Measurements from ENCODE around the gene MRPL41.
"Not testable (repeated sequence)": the region's sequence is repeated elsewhere in the genome, so short reads cannot be mapped to it uniquely, and the experiment has no call there.

MRPL41 gene

DNA sequence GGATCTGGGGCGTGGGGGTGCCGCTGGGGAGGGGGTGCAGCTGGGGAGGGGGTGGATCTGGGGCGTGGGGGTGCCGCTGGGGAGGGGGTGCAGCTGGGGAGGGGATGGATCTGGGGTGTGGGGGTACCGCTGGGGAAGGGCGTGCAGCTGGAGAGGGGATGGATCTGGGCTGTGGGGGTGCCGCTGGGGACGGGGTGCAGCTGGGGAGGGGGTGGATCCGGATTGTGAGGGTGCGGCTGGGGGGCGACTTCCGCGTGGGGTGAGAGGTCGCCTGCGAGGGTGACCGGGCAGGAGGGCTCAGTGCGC is 768 bp upstream of the MRPL41 start:
- not testable (repeated sequence) for DNase-seq (ENCODE audit: extremely low read depth in 1 of 2, low read depth in 1 of 2)

DNA sequence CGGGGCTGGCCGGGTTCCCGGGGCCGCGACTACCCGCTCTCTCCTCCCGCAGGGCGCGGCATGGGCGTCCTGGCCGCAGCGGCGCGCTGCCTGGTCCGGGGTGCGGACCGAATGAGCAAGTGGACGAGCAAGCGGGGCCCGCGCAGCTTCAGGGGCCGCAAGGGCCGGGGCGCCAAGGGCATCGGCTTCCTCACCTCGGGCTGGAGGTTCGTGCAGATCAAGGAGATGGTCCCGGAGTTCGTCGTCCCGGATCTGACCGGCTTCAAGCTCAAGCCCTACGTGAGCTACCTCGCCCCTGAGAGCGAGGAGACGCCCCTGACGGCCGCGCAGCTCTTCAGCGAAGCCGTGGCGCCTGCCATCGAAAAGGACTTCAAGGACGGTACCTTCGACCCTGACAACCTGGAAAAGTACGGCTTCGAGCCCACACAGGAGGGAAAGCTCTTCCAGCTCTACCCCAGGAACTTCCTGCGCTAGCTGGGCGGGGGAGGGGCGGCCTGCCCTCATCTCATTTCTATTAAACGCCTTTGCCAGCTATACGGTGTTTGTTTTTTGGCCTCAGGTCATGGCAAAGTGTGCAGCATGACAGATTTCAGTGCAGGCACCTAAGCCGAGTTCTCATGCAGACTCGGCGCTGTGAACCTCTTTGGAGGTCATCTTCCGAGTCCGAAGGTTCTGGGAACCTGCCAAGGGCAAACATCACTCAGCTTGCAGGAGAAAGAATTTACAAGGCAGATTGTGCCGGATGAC is 516 bp downstream of the MRPL41 start:
- DNase-seq (ENCODE audit: extremely low read depth in 1 of 2, low read depth in 1 of 2) = peak in 1 of 2 donors; percentile 8

DNA sequence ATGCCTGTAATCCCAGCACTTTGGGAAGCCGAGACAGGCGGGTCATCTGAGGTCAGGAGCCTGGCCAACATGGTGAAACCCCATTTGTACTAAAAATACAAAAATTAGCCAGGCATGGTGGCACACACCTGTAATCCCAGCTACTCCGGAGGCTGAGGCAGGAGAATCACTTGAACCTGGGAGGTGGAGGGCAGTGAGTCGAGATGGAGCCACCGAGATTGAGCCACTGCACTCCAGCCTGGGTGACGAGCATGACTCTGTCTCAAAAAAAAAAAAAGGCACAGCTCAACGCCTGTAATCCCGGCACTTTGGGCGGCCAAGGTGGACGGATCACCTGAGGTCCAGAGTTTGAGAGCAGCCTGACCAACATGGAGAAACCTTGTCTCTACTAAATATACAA is 2.0 kb downstream of the MRPL41 start:
- DNase-seq (ENCODE audit: extremely low read depth in 1 of 2, low read depth in 1 of 2) = not testable (repeated sequence)

DNA sequence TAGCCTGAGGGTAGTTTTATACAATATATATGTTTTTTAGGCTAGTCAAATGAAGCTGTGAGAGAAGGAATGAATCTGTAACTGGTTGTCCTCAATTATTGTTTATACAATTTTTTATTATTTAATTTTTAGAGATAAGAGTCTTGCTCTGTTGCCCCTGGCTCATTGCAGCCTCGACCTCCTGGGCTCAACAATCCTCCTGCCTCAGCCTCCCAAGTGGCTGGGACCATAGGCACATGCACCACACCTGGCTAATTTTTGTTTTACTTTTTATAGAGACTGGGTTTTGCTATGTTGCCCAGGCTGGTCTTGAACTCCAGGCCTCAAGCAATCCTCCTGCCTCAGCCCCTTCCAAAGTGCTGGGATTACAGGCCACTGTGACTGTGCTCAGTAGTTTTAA is 2.7 kb downstream of the MRPL41 start:
- DNase-seq (ENCODE audit: extremely low read depth in 1 of 2, low read depth in 1 of 2) = no peak

DNA sequence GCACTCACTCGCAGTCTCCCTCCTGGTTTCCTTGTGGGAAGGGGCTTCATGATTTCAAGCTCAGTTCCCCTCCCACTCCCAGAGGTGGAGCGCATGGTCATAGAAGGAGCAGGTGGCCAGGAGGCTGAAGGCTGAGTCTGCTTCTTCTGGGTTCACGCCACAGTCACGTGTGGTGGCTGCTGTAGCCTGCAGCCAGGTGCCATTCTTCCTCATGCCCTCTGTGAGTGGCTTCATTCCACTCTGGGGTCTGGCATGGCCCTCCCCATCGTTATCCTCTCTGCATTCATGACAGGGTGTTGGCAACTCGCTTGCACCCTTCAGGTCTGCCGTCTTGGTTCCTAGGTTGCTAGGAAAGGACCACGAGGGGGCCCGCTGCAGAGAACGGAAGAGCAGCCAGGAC is 3.5 kb downstream of the MRPL41 start:
- no peak for DNase-seq (ENCODE audit: extremely low read depth in 1 of 2, low read depth in 1 of 2)

DNA sequence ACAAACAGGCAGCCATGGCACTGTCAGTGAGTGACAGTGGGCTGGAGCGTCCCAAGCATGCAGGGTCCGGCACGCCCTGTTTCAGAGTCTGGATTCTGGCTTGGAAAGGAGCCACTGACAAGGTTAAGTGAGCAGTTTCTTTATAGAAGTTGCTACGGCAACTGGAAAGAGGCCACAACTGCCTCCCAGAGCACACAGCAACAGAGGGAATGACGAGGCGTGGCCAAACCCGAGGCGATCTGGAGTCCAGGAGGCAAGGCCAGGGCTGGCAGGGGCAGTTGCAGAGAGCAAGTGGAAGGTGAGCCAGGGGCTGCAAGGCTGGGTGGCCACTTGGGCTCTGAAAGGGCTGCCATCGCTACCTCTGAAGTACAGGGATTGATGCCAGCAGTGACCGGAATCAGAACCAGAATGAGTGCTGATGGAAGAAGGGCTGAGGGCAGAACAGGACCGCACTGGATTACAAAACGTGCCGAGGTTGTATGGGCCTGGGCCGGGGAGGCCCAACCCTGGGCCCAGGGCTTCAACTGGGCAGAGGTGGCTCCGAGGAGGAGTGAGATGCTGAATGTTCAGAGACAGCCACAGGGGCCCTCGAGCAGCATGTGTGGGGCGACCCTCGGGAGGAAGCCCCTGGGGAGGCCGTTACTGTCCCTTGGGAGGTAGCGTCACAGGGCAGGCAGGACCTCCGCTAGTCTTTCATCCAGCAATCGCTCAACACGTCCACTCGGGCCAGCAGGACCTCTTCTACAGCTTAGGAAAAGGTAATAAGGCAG is 4.6 kb downstream of the MRPL41 start:
- DNase-seq (ENCODE audit: extremely low read depth in 1 of 2, low read depth in 1 of 2) = no peak

DNA sequence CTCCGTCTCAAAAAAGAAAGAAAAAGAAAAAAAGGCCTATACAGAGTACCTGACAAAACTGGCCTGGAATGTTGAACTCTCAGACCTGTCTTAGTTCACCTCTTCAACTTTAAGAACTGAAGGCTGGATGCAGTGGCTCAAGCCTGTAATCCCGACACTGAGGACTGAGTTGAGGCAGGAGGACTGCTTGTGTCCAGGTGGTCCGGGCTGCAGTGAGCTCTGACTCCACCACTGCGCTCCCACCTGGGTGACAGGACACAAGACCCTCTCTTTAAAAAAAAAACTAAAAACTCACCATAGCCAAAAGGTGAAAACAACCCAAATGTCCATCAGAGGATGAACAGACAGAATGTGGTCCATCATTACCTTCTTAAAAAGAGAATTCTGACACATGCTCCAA is 6.4 kb downstream of the MRPL41 start:
- DNase-seq (ENCODE audit: extremely low read depth in 1 of 2, low read depth in 1 of 2) = no peak

DNA sequence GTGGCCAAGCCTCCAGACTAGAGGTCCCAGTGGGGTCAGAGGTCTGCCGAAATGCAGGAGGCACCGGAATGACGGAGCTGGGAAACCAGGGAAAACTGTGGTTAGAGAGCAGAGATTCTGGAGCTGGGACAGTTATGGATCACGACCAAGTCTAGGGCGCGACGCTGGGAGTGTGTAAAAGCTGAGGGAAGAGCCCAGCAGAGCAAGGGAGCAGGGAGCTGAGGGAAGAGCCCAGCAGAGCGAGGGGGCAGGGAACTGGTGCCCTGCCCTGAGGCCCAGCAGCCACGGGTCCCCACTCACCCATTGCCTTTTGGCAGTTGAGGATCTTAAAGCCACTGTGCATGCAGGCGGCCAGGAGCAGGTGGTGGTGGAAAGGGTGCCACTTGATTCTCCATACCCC is 12.5 kb downstream of the MRPL41 start:
- DNase-seq (ENCODE audit: extremely low read depth in 1 of 2, low read depth in 1 of 2) = no peak

DNA sequence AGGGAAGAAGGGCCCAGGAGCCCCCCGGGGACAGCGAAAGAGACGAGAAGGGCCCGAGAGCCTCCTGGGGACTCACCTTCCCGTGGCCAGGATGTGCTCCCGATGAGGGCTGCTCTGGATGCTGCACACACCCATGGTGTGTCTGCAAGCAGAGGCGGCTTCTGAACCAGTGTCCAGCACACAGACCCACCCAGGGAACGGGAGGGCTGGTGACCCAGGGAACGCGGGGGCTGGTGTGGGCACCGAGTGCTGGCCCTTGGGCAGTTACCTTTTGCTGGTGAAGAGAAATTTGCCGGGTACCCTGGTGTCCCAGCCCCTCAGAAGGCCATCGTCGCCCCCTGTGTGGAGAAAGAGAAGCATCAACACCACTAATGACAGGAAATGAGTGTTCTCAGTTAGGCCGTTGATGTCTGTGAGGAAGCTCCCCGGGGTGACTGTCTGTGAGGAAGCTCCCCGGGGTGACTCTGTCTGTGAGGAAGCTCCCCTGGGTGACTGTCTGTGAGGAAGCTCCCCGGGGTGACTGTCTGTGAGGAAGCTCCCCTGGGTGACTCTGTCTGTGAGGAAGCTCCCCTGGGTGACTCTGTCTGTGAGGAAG is 13.2 kb downstream of the MRPL41 start:
- no peak for DNase-seq (ENCODE audit: extremely low read depth in 1 of 2, low read depth in 1 of 2)

DNA sequence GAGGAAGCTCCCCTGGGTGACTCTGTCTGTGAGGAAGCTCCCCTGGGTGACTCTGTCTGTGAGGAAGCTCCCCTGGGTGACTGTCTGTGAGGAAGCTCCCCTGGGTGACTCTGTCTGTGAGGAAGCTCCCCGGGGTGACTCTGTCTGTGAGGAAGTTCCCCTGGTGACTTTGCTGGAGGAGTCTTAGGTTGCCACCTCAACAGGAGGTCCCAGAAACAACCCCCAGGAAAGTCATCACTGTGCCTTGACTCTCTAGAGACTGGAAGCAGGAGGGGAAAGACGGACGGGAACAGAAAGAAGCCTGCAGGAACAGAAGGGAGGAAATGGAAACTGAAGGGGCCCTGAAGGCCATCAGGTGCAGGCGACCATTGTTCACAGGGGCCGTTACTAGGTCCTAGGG is 16.8 kb downstream of the MRPL41 start:
- not testable (repeated sequence) for DNase-seq (ENCODE audit: extremely low read depth in 1 of 2, low read depth in 1 of 2)

DNA sequence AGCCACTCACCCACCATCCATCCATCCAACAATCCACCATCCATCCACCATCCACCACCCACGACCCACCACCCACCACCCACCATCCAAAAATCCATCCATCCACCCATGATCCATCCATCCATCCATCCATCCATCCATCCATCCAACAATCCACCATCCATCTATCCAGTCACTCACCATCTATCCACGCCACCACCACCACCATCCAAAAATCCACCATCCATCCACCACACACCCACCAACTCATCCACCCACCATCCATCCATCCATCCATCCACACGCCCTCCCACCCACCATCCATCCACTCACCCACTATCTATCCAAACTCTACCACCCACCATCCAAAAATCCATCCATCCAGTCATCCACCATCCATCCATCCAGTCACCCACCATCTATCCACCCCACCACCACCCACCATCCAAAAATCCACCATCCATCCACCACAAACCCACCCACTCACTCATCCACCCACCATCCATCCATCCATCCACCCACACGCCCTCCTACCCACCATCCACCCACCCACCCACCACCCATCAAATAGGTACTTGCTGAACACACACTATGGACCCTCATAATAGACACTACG is 18.0 kb downstream of the MRPL41 start:
- no peak for DNase-seq (ENCODE audit: extremely low read depth in 1 of 2, low read depth in 1 of 2)

DNA sequence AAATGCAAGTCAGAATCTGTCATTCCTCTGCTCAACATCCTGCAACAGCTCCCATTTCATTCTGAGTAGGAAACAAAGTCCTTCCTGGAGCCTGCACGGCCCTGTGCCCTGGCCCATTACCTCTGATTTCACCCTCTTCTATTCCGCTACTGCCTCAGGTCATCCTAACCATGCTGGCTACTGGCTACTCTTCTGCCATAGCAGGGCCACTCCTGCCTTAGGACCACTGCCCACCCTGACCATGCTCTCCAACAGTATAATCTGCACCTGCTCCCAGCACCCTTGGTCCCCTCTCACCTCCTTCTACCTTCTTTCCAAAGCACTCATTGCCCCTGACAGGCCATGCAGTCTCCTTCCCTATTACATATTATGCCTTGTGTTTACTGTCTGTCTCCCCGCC is 18.9 kb downstream of the MRPL41 start:
- no peak for DNase-seq (ENCODE audit: extremely low read depth in 1 of 2, low read depth in 1 of 2)

DNA sequence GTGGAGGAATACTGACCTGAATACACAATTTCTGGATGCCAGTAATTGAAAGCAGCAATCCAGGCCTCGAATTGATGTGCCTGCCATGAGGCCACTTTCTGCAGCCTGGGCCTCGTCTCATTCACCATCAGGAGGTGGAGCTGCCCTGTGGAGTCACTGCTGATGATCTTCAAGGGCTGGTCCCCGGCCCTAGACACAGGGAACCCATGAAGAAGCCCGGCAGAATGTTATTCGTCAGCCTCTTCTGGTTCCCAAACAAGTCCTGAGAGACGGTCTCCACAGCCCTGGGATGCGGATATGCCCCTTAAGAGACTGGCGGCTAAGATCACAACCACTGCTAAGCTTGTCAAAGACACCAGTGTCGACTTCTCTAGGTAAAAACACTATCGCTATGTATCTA is 22.5 kb downstream of the MRPL41 start:
- DNase-seq (ENCODE audit: extremely low read depth in 1 of 2, low read depth in 1 of 2) = no peak

DNA sequence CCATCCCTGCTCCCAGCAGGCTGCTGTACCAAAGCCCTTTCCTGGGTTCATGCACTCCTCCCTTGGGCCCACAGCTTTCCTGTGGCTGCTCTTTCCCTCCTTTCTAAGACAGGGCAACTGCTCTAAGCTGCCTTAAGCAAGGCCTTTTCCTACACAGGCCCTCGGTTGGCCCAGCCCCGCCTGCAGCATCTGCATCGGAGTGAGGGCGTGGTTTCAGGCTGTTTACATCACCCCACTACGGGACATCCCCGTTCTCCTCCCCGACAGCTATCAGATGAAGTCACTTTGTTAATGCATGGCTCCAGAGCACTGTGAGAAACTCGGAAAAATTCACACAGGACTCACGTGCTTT is 23.7 kb downstream of the MRPL41 start:
- no peak for DNase-seq (ENCODE audit: extremely low read depth in 1 of 2, low read depth in 1 of 2)

DNA sequence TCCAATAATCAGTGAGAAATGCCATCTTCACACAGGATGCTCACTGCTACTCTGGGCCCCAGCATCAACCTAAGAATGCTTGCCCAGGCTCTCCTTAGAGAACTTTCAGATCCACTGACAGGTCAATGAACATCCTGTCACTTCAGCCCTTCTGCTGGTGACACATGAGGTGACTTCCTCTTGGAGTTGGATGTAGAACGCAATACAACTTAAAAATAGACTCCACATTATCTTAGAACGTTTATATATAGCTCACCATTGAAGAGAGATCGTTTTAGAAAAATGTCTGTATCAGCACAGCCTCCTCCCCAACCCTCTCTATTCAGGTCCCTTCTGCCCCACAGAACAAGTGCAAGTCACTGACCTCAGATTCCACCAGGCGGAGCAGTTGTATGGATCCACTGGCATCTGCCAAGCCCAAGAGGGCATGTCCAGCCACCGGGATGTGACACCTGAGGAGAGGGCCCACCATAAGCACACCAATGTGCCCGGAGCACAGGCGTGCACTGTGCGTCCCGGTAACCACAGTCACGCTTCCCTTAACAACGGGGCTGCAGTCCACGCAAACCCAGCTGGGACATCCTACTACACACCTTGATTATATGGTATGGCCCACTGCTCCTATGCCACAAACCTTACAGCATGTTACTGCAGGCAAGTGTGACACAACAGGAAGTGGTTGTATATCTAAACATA is 24.2 kb downstream of the MRPL41 start:
- DNase-seq (ENCODE audit: extremely low read depth in 1 of 2, low read depth in 1 of 2) = no peak

DNA sequence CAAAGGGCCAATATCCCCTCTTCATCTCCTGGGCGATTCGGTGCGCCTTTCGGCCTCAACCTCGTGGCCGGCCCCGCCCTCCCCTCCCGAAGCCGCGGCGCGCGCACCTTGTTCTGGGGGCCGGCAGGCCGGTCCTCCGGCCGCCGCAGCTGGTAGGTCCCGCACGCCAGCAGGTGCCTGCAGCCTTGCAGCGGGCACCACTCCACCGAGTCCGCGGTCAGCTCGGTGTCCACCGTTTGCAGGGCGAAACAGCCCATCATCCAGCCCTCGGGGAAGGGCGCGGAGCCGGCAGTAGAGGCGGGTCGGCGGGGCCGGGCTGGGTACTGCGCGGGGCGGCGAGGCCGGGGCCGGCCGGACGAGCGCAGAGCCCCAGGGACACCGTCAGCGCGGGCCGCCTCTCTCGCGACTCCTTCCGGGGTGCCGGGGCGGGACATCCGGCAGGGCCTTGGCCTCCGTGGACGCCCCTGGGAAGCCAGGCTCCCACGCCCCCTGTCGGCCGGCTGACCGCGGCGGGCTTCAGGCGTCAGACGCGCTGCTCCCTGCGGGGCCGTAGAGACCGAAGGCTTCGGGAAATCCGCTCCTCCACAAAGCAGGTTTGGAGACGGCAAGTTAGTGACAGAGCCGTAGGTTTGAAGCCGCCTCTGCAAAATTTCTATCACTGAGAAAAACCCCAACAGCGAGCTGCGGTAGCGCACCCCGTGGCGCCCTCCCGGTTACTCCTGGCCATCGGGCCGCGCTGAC is 27.0 kb downstream of the MRPL41 start, which contains the start of gene DPH7:
TSS of gene DPH7 (minus strand) at position 408 of the 741 bp plus-strand sequence. CDS start at position 260, 148 bp downstream.
- peak; percentile 81 to 97 for DNase-seq (ENCODE audit: extremely low read depth in 1 of 2, low read depth in 1 of 2)

DNA sequence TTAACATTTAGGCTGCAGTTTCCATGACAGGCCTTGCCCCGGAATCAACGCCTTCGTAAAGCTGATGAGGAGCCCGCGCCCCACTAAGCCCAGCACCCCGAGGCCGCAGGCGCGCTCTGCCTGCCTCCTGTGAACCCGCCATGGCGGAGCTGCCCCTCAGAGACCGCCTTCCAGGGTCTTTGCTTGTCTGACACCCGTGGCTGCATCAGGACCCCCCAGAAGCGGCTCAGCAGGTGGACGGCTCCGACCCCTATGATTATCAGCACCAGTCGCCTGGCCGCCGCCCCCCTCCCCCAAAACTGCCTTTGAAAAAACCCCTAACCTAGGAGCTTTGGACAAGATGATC is 27.6 kb downstream of the MRPL41 start:
- no peak for DNase-seq (ENCODE audit: extremely low read depth in 1 of 2, low read depth in 1 of 2)

DNA sequence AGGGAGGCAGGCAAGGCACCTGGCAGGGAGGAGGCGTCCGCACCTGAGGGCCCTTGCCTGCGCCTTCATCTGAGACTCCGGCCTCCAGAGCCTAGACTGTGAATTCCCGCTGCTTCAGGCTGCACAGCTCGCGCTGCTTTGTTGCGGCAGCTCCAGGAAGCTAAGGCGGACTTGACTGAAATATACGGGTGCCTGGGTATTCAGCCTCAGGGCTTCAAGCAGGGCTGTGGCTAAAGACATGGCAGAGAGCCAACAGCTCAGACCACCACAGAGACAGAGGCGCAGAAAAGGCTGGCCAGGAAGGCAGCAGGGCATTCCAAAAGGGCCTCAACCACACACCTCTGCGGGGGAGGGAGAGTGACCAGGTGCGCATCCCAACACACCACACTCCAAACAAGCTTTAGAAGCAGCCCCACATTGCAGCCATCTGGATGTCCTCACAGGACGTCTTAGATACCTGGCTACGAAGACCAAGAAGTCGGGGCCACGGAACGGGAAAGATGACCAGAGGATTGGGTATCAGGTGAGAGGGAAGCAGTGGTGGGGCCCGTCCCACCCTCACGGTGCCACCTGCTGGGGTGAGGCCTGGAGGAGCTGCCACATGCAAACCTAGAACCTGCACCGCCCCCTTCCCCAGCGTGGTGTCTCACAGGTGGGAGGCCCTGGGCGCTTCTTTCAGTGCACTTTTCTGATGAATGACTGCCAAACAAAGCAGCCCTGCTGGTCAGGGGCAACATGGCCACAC is 28.7 kb downstream of the MRPL41 start:
- no peak for DNase-seq (ENCODE audit: extremely low read depth in 1 of 2, low read depth in 1 of 2)

DNA sequence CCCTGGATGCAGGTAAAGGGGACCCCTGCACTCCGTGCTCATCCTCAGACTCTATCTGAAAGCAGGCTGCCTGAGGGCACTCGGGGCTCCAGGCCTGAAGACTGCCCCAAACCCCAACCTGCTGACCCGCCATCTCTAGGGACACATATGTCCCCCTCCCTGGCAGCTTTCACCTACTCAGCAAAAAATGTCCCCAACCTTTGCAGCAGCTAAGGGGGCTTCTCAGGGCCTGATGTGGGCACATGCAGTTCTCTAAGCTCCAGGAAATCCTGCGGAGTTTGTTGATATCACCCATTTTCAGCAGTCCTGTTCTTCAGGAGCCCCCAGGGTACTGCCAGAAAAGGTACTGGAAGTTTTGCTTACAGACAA is 29.3 kb downstream of the MRPL41 start:
- DNase-seq (ENCODE audit: extremely low read depth in 1 of 2, low read depth in 1 of 2) = no peak

Measured in activated CD8-positive, alpha-beta memory T cell treated with anti-CD3 and anti-CD28 coated beads for 1 hour (primary cell).